ENCODE data around the gene RBM20.
"Not testable (repeated sequence)": the region's sequence is repeated elsewhere in the genome, so short reads cannot be mapped to it uniquely, and the experiment has no call there.

RBM20 gene

DNA sequence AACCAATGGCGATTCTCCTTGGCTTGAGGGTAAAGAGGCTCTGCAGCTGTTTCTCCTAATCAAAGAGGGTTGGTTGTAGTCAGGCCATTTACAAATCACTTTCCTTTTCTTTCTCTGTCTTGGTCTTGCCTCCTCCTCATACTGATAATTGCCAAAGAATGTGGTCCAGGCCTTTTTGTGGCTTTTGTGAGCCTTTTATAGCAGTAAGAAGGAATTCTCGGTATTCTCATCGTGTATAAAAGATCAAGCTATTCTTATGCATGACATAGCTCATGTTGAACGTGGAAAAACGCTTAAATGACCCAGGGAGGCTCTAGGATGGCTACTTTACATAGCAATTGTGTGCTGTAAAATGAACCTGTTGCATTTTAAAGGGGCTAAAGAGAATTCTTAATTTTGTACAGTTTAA is 62.6 kb downstream of the RBM20 start:
- DNase-seq, result no peak

DNA sequence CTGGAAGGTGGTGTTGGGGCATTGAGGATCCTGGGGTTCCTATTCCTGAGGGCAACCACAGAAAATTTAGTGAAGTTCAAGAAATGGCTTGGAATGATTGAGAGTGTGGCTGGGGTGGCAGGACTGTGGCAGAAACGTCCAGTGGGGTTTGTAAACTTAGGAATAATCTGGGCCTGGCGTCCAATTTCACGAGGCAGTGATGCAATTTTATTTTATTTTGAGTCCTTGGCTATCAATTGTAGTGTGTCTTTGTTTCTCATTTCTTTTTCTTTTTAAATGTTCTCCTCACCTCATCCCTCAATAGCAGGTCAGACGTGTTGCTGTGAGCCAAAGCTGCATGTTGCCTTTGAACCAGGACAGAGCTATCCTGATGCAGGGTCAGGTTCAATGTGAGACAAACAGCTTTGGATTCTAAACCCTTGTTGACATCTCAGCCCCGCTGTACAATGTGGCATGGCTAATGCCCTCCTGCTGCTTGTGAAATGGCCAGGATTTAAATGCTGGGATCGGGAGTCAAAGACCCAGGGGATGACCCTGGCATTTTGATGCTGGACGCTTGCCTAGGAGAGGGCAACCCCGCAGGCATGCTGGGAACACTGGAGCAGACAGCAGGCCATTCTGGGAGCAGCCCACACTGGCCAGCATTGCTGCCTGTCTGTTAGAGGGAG is 64.8 kb downstream of the RBM20 start:
- DNase-seq, result no peak

DNA sequence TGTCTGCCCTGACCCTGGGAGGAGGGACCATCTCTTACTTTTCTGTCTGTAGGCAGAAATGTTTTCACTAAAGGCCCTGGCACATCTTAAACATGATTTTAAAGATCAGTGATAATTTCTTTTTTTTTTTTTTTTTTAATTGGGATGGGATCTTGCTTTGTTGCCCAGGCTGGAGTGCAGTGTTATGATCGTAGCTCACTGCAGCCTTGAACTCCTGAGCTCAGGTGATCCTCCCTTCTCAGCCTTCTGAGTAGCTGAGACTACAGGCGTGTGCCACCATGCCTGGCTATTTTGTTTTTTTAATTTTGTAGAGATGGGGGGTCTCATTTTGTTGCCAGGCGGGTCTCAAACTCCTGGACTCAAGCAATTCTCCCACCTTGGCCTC is 65.3 kb downstream of the RBM20 start:
- no peak for DNase-seq

DNA sequence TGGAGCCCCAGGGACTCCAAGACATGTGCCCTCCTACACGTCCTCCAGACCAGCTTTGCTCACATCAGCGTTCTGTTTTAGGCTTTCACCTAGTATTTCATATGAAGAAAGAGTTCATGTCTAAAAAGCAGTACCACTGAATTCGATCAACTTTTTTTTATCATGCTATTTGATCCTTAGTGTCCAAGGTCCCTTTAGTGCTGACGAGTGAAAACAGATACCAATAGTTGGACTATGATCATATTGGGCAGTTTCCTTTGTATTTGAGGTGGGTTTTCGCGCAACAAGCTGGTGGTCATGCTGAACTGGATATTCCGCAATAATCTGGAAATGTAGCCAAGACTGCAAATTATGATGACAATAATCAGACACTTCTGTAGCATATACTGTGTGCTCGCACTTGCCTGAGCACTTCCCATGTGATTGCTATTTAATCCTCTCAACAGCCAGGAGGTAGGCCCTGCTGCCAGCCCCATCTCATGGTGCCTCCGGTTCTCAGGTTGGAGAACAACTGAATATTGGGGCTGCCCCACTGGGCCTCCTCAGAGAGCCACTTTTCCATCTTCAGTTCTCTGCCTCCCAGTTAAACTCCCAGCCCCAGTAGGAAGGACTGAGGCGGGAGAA is 65.9 kb downstream of the RBM20 start:
- no peak for DNase-seq

DNA sequence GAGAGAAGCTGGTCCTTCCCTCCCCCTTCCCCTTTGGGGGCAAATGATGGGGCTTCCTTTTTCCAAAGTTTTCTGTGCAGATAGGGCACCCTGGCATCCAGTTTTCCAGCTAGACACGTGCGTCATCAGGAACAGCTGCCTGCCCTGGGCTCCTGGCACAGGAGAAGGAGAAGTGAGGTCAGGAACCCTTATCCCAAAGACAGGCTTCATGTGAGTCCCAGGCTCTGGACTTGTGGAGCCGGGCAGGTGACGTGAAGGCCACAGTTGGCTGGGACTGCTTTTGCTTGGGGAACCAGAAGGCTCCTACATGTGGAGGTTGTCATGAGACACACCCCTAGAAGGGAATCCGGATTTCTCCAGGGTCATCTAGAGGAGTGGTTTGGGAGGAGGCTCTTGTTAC is 66.5 kb downstream of the RBM20 start:
- no peak for DNase-seq

DNA sequence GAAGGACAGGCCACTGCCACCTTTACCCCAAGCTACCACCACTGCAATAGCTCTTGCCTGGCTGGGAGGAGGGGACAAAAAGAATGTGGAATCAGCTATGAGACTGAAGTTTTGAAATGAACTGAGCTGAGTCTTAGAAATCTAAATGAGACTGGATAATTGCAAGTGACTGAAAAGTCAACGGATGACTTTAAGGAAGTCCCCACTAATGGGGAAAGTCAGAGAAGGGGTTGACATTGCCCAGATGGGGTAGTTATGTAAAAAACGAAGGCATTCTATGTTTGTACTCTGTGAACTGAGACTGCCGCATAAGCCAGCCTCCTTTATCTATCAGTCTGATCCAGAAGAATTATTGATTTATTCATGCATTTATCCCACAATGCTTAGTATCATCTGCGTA is 67.2 kb downstream of the RBM20 start:
- no peak for DNase-seq

DNA sequence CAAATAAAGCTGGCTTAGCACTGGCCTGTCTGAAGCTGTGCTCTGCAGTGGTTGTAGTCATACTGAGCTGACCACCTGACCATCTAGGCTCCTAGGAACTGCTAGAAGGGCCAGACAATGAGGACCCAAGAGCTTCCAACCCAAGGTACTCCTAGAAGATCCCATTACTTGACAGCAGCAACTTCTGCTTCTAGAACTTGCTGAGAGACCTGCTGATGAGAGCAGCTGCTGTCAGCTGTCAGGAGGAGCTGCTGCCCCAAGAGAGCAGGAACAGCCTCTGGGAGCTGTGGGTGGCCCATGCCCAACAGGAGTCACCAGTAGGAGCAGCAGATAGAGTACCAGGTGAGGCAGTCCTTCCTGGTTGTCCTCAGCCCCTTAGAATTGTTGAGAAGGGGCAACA is 70.2 kb downstream of the RBM20 start:
- no peak for DNase-seq

DNA sequence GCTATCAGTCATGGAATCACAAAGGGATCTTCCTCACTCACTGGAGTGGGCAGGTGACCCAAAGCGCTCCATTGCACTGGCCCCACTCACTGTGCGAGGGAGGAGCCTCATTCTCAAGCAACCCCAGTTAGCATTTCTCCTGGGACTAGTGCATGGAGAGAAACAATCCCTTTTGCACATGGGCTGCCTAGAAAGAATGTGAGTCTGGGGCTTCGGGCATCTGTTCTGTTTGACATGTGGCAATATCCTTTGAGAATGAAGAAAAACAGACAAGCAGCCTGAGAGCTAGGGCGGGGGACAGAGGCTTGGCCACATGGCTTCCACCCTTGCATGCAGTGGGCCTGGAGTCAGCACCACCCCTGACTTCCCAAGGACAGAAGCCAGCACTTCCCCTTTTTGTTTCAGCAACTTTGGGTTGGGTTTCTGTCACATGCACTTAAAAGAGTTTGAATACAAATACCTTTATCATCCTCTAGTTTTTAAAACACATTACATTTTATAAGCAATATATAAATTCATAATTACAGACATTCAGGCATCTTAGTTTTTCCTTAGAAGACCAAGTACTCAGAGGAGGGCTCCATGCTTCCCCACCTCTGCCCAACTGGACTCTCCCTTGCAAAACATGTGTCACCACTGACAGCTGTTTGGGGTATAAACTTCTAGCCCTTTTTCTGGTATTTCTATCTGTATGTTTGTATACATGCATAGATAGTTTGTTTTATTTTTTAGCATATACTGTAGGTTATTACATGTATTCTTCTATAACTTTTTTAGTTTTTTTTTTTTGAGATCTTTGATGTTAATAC is 73.8 kb downstream of the RBM20 start:
- DNase-seq, result no peak

DNA sequence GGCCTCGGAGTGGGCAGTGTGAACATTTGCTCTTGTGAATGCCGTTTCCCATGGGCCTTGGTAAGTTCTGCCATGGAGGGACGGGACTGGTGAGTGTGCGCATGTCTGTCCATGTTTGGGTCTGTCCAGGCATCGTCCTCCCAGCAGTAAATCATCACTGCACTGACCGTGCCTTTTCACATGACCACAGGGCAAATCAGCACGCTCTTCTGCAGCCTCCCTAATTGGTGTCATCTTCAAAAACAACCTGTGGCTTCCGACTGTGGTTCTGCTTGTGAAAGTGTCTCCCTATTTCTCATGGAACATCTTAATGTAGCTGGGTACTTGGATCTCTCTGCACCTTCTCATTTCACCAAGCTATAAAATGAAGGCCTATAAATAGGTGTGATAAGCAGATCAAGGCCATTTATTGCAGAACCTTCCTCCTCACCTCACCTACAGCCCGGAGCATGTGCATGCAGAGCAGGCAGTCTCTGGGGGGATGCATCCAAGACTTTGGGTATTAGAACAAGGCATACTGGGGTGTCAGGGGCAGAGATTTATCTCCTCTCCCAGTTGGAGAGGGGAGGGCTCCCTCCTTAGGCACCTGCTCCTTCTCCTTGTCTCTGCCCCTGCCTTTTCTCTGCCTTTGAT is 77.4 kb downstream of the RBM20 start:
- no peak for DNase-seq

DNA sequence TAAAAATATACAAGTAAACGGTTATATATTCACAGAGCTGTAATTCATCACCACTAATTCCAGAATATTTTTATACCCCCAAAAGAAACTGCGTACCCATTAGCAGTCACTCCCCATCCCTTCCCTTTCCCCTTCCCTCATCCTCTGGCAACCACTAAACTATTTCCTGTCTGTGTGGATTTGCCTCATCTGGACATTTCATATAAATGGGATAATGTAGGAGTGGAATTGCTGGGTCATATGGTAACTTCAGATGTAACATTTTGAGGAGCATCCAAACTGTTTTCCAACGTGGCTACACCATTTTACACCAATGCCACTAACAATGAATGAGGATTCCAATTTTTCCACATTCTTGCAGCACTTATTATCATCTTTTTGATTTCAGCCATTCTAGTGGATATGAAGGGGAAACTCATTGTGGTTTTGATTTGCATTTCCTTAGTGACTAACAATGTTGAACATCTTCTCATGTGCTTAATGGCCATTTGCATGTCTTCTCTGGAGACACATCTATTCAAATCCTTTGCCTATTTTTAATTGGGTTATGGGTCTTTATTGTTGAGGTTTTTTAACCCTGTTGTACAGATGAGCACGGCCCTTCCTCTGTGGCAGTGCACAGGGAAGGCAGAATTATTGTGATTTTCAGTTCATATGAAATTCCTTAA is 79.2 kb downstream of the RBM20 start:
- no peak for DNase-seq

DNA sequence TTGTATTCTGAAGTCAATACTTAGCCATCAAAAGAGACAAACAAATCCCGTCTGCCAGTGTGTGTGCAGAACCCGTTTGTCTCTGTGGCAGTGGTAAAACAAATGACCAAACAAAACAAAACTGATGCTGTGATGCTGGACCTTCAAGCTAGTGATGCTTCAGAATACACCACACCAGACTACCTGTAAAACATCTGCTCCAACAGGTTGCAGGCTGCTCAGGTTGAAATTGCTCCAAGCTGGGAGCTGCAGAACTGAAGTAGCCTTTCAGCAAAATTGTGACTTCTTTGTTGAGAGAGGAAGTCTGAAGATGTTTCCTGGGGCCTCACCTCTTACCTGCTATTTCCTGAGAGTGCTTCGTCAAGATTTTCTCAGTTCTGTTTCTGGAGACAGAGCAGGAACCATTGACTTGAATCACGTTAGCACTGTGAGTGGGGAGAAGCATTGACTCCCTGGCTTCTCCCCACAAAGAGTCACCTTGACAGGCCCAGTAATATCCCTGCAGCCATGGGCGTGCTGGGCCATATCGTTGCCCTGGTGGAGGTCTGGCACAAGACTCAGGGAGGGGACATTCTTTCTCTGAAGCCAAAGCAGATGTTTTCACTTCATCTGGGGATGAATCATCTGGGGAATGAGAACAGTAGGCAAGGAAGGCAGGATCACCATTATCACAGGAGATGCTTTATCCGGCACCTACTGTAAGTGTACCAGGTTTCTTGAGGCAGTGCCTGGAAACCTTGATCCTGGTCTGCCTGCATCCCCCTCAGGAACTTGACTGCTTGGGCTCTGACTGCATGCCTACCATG is 80.2 kb downstream of the RBM20 start:
- DNase-seq, result no peak

DNA sequence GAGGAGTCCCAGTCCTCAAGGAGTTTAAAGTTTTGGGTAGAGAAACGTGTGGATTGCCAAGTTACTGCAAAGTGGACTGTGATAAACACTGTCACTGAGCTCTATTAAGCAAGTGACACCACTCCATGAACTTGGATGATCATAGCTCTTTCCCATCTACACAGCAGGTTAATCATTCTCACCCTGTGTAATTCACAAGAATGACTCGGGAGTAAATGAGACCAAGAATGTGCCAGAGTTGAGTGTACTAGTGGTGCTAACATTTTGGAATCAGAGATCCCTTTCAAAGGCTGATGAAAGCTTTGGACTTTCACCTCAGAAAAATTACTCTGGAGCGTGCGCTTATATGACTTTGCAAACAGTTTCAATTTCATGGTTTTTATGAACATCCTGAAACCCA is 80.8 kb downstream of the RBM20 start:
- no peak for DNase-seq

DNA sequence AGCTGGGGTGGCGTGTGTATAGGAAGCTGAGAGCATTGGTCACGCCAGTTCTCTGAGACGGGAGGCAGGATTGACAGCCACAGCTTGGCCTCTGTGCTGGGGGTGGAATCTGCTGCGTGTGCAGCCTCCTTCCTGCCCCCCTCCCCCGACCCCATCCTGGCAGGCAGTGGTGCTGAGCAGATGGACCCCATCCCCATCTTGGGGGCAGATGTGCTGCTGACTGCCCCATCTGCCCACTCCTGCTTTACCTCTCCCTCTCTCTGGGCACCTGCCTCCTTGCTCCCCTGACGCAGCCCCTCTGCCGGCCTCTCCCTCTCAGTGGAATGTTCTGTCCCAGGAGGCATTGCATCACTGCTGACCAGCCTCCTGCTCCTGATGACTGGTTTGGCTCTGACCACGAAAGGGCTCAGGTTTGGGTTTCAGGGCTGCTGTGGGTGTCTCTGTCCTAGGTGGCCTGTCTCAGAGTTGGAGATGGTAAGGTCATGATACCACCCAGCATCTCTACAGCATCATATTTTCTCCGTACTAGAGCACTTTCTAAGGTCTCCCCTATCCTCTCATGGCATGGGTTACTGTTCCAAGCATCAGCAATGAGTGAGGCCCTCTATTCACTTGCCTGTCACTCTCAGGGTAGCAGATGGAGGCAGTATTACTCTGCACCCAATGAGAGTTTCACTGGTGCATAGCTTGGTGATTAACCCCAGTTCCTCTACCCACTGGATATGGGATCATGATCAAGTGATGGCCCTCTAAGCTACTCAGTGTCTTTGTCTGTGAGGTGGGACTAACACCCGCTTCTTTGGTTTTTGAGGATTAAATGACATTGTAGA is 81.9 kb downstream of the RBM20 start:
- no peak for DNase-seq

DNA sequence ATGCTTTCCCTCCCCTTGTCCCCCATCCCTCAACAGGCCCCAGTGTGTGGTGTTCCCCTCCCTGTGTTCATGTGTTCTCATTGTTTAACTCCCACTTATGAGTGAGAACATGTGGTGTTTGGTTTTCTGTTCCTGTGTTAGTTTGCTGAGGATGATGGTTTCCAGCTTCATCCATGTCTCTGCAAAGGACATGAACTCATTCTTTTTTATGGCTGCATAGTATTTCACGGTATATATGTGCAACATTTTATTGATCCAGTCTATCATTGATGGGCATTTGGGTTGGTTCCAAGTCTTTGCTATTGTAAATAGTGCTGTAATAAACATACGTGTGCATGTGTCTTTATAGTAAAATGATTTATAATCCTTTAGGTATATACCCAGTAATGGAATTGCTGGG is 83.6 kb downstream of the RBM20 start:
- not testable (repeated sequence) for DNase-seq

DNA sequence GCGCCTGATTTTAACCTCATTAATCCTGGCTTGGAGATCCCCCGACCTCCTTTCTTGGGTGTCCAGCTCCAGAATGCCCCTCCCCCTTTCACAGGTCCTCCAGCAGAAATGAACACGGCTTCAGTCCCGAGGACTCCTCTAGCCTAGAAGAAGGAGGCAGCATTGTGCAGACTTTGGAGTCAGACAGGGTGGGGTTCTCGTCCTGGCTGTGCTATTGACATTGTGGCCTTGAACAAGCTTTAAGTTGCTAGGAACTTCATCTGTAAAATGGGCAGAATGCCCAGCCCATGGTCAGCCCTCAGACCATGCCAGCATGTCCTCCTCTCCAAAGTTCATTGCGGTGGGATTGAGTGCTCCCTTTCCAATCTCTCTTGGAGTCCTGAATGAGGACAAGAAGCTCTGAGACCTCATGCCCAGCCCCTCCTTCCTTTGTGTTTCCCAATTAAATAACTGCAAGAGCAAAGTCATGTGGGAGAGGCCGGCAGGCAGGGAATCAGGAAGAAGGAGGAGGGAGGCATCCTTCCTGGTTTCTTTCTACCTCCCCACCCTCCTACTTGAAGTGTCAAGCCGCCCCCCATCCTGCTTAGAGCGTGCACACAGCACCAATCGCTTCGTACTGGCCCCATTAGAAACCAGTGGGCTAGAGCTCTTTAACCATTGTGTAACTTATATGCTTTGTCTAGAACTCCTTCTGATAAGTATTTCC is 86.4 kb downstream of the RBM20 start:
- no peak for DNase-seq

DNA sequence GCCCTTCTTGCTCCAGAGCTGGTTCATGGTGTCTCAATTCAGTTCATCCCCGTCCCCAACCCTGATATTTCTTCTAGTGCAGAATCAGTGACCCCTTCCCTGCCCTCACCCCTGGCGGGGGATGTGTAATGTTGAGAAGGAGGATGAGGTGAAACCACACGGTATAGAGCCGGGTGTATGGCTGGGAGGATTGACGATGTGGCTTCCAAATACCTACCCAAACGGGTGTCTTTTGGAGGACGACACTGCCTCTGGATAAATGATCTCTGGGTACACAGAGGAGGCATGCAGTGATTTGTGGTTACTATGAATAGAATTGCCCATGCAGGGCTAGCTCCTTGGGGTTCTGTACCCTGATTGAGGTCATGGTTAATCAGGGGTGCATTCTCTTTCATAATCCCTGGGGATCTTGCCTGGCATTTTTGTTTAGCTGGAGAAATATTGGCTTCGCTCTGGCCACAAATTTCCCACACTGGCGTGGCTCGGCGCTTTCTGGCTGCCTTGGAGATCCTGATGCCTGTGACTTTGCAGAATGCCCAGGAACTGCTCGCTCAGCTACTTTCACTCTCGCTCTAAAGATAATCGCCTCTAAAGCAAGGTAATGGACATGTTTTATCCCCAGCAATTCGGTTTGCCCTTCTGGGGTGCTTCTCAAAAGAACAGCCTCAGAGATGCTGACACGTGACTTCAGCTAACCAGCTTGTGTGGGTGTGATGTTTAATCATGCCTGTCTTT is 89.2 kb downstream of the RBM20 start:
- no peak for DNase-seq

DNA sequence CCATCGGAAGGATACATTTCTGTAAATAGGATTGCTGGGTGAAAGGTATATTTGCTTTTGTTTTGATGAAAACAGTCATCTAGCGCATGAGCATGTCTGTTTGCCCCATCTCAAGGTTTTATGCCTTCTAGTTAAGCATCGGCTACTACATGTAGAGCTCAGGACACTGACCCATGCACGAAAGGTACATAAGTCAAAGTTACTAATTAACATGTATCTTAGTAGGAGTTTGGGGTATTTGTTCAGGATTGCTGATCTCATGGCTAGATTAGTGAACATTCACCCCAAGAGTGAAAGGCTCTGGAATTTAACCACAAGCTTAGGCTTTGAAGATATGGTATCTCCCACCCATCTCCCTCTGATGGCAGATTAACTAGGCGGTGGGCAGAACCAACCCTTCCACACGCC is 91.5 kb downstream of the RBM20 start:
- no peak for DNase-seq

DNA sequence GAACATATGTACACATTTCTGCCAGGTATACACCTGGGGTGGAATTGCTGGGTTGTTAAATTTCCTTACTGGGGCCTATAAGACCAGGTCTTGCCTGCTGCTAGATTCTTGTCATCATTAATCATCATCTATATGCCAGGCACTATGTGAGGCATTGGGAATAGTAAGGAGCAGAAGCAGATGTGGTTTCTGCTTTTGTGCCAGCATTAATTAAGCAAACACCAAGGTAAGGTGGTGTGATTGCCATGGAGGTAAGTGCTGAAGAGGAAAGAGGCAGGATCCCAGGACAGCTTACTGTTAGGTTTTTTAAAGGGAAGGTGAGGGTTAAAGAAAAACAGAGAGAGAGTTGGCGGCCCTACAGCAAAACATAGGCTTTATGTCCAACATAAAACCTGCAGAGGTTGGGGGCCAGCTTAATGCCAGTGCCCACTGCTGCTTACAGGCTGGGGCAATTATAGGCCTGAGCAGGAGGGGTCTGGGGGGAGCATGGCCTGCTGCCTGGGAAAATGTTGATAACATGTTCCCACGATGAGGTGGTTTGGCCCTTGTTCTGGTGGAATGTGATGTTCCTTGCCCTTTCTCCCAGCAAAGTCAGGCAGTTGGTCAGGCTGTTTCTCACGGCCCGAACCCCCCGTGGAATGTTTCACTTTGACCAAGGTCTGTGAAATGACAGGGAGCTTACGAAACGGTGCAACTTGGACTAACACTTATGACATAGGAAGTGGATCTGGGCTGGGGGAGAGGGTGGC is 93.9 kb downstream of the RBM20 start:
- no peak for DNase-seq

DNA sequence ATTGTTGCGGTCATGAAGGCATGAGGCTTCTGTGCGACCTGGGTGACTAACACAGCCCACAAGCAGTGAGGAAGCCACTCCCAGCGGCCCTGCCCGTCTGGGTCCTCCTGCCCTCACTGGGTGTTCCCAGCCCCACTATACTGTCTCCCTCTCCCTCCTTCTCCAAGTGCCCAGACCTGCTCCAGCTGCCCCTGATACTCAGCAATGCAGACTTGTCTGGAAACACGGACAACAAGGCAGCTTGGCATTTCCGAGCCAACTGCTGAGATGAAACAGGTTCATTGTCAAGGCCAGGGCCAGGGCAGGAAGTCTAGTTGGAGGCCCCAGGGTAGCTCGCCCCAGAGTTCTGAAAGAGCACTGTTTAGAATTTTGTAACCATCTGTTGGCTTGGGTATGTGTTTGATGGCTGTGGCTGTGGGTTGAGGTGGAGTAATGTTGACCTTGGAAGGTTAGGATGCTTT is 95.7 kb downstream of the RBM20 start:
- DNase-seq, result no peak

Data from NCI-H1930 (cell line).